HL-60 (cell line): ENCODE data around the gene KRTAP19-4.

Experiments
- DNase-seq, 2 experiments: peaks; one replicate each; pipeline ENCODE4 v3.0.0-alpha.2; 2010 to 2020; ENCODE audit warnings: low read depth in 1 of 2, low spot score in 1 of 2
- H3K27ac ChIP-seq: fragments of 250-450 bp; sonication (Bioruptor Pico); replicated peaks from 2 replicates; pipeline ENCODE4 v1.5.1; 2020; ENCODE audit warnings: mild to moderate bottlenecking, moderate library complexity
- H3K27me3 ChIP-seq: fragments of 250-450 bp; sonication (Bioruptor Pico); 2 replicates; pipeline ENCODE4 v1.5.1; 2021; ENCODE audit warnings: mild to moderate bottlenecking, moderate library complexity; ENCODE audit not compliant: insufficient read depth, poor library complexity, severe bottlenecking
- H3K4me3 ChIP-seq: replicated peaks from 2 replicates; pipeline ENCODE4 v1.5.1; 2011; ENCODE audit warnings: mild to moderate bottlenecking, control low read depth, low read length; ENCODE audit not compliant: insufficient read depth
- CTCF ChIP-seq: IDR thresholded peaks from one replicate; pipeline ENCODE4 v1.5.1; 2011; ENCODE audit warnings: low read length, control low read depth, inconsistent platforms; ENCODE audit not compliant: insufficient read depth
- GABPA ChIP-seq: IDR thresholded peaks from 2 replicates; pipeline ENCODE4 v1.6.1; 2012; ENCODE audit warnings: low read depth
- POLR2AphosphoS5 ChIP-seq: IDR thresholded peaks from 2 replicates; pipeline ENCODE4 v1.6.1; 2012; ENCODE audit warnings: low read depth
- REST ChIP-seq: IDR thresholded peaks from 2 replicates; pipeline ENCODE4 v1.6.1; 2012; ENCODE audit warnings: low read depth; ENCODE audit not compliant: insufficient replicate concordance
- SPI1 ChIP-seq: IDR thresholded peaks from 2 replicates; pipeline ENCODE4 v1.6.1; 2012; ENCODE audit warnings: low read depth, mild to moderate bottlenecking, borderline replicate concordance

The KRTAP19-4 gene

GRCh38 chr21:30486180-30486579 lies 10.8 kb downstream of the KRTAP19-4 start:
- no peaks in the 10 kb centered on the region for H3K27me3 ChIP-seq
- TF ChIP-seq POLR2AphosphoS5 (no peak), REST (no peak), GABPA (no peak), CTCF (no peak), SPI1 (no peak)

GRCh38 chr21:30482130-30482529 lies 14.8 kb downstream of the KRTAP19-4 start:
- no peak for DNase-seq
- H3K4me3 ChIP-seq: no peak overlapping the region
- TF ChIP-seq CTCF (no peak), GABPA (no peak), SPI1 (no peak), POLR2AphosphoS5 (no peak), REST (no peak)
- no peak overlapping the region for H3K27ac ChIP-seq
- no peaks in the 10 kb centered on the region for H3K27me3 ChIP-seq

More at GRCh38 chr21:30486180-30486579, 10.8 kb downstream of the KRTAP19-4 start:
- no peak overlapping the region for H3K27ac ChIP-seq
- H3K4me3 ChIP-seq: no peak overlapping the region
- no peak for DNase-seq

- Histone ChIP-seq H3K4me3 (no peak within 1 kb of the TSS), H3K27ac (no peak within 1 kb of the TSS), H3K27me3 (no peaks in the 10 kb centered on the region)
- TF ChIP-seq CTCF (no peak), GABPA (no peak)
- DNase-seq: no peak
Observed at GRCh38 chr21:30480145-30480544, 16.8 kb downstream of the KRTAP19-4 start, which contains the start of gene KRTAP19-1. Gene KRTAP19-1, minus strand, starts transcription at chr21:30480367. Its CDS starts 50 bp downstream, at chr21:30480317.

- H3K27me3 ChIP-seq: no peaks in the 10 kb centered on the region
- TF ChIP-seq CTCF: no peak
- no peak for TF ChIP-seq GABPA
- TF ChIP-seq SPI1: no peak
- no peak for TF ChIP-seq REST
- no peak for TF ChIP-seq POLR2AphosphoS5
Observed at GRCh38 chr21:30479259-30479658, 17.7 kb downstream of the KRTAP19-4 start.

More at GRCh38 chr21:30479259-30479658, 17.7 kb downstream of the KRTAP19-4 start:
- DNase-seq: no peak
- H3K27ac ChIP-seq: no peak overlapping the region
- H3K4me3 ChIP-seq: no peak overlapping the region
